ENCODE measurements around the gene DPH3. TPM values are rescaled to one million over a fixed set of nuclear protein-coding genes. Genes with fewer than 3 reads are reported as not detected.

The DPH3 gene
- total and polyA plus RNA-seq, 2 of the 8 experiments (the other 6 are each of a cell fraction or from before 2014, with no cell fraction given) = 9.8 to 40.1 TPM

- H2BK15ac ChIP-seq (ENCODE audit: low read length) = no peak overlapping the region
- 95% methylated on average over 1 of the region's 2 CpGs; no CpG with 5 or more reads in 1 of the 2 experiments for WGBS, 2 experiments (ENCODE audit: extremely low coverage in 1 of 2, insufficient coverage in 1 of 2, insufficient read length in 1 of 2, insufficient replicate concordance in 2 of 2, low coverage in 1 of 2, low lambda C conversion rate in 2 of 2, missing lambda C conversion rate in 1 of 2)
- TF ChIP-seq KDM4A (IDR thresholded peaks at IDR 0.05; ENCODE audit: low read depth, low read length, severe bottlenecking) (no peak), ASH2L (IDR thresholded peaks at IDR 0.05; ENCODE audit: low read length) (no peak), CREB1 (IDR thresholded peaks at IDR 0.05) (no peak), RBBP5 (IDR thresholded peaks at IDR 0.05; ENCODE audit: borderline replicate concordance, low read depth, low read length) (no peak), POU5F1 (IDR thresholded peaks at IDR 0.05; ENCODE audit: low read depth, low read length) (no peak), BACH1 (IDR thresholded peaks at IDR 0.05; ENCODE audit: low read length) (no peak), POLR2A (IDR thresholded peaks at IDR 0.05; ENCODE audit: control extremely low read depth in 1 of 2, low read depth in 2 of 2, low read length in 2 of 2) (no peak), RFX5 (IDR thresholded peaks at IDR 0.05; ENCODE audit: borderline replicate concordance, low read depth, low read length) (no peak), ZNF274 (IDR thresholded peaks at IDR 0.05; ENCODE audit: borderline replicate concordance, extremely low read depth, low read length) (no peak), SIRT6 (IDR thresholded peaks at IDR 0.05; ENCODE audit: low read length) (no peak), CTBP2 (IDR thresholded peaks at IDR 0.05; ENCODE audit: borderline replicate concordance, insufficient read depth, insufficient read length, low read length) (no peak), CHD1 (IDR thresholded peaks at IDR 0.05; ENCODE audit: low read depth, low read length) (no peak), FOSL1 (IDR thresholded peaks at IDR 0.05; ENCODE audit: insufficient read depth, low read depth, low read length) (no peak), MAX (IDR thresholded peaks at IDR 0.05) (no peak), TAF7 (optimal IDR thresholded peaks at IDR 0.05; ENCODE audit: borderline replicate concordance, low read depth, low read length) (no peak), KDM5A (IDR thresholded peaks at IDR 0.05; ENCODE audit: low read length) (no peak)
These were observed 42.2 kb downstream of the DPH3 start for GRCh38 chr3:16222547-16222946.

More at GRCh38 chr3:16222547-16222946, 42.2 kb downstream of the DPH3 start:
- Histone ChIP-seq H3K4ac (replicated peaks; ENCODE audit: insufficient read length, low read depth, low read length) (no peak overlapping the region), H3K4me2 (ENCODE audit: insufficient read depth in 1 of 2, low read depth in 2 of 2, low read length in 2 of 2) (no peak overlapping the region), H2BK5ac (ENCODE audit: low read depth, low read length) (no peak overlapping the region), H3K27ac (ENCODE audit: low read depth, low read length) (no peak overlapping the region), H2BK12ac (ENCODE audit: low read depth, low read length) (no peak overlapping the region), H3K56ac (replicated peaks; ENCODE audit: insufficient read length, low read depth, low read length) (no peak overlapping the region), H3K36me3 (ENCODE audit: control insufficient read depth in 2 of 4, insufficient read depth in 4 of 4, low read length in 3 of 4) (no peaks in the 10 kb centered on the region), H4K5ac (ENCODE audit: insufficient read length, low read depth, low read length) (no peak overlapping the region), H2AK5ac (ENCODE audit: low read depth, low read length) (no peak overlapping the region), H4K8ac (ENCODE audit: extremely low read depth, insufficient read depth, low read length) (no peak overlapping the region), H2AFZ (ENCODE audit: low read length) (no peak overlapping the region), H4K91ac (replicated peaks; ENCODE audit: insufficient read length, low read length) (no peak overlapping the region), H3K9ac (replicated peaks in 1 of 4; ENCODE audit: extremely low read depth in 1 of 4, low read depth in 3 of 4, low read length in 3 of 4) (no peak overlapping the region), H3K79me2 (ENCODE audit: control insufficient read depth in 1 of 2, insufficient read depth in 2 of 2, low read length in 2 of 2) (no peaks in the 10 kb centered on the region), H3K79me1 (ENCODE audit: low read depth, low read length) (no peaks in the 10 kb centered on the region), H3K18ac (ENCODE audit: extremely low read depth, low read length) (no peak overlapping the region), H3K4me3 (ENCODE audit: extremely low read depth in 1 of 4, insufficient read depth in 2 of 4, low read depth in 3 of 4, low read length in 4 of 4) (no peak overlapping the region), H2BK20ac (ENCODE audit: low read length) (no peak overlapping the region), H3K14ac (ENCODE audit: insufficient read length) (no peak overlapping the region), H3K23ac (ENCODE audit: insufficient read length) (no peak overlapping the region), H3K4me1 (replicated peaks in 1 of 4; ENCODE audit: control insufficient read depth in 3 of 4, insufficient read depth in 4 of 4, low read length in 3 of 4) (no peaks in the 10 kb centered on the region), H3K27me3 (replicated peaks in 1 of 4; ENCODE audit: control insufficient read depth in 3 of 4, extremely low read depth in 1 of 4, insufficient read depth in 3 of 4, low read length in 3 of 4) (no peaks in the 10 kb centered on the region), H2BK120ac (replicated peaks; ENCODE audit: low read depth, low read length) (no peak overlapping the region), H3K9me3 (ENCODE audit: insufficient read depth in 2 of 2, low read depth in 1 of 2, low read length in 1 of 2) (no peaks in the 10 kb centered on the region), H4K20me1 (replicated peaks in 1 of 2; ENCODE audit: control insufficient read depth in 1 of 2, insufficient read depth in 2 of 2, low read length in 2 of 2) (no peaks in the 10 kb centered on the region), H3K23me2 (ENCODE audit: low read depth, low read length) (no peaks in the 10 kb centered on the region)
- POLR2A ChIA-PET (ENCODE audit: partially characterized antibody) = no interaction called here
- CTCF ChIA-PET (ENCODE audit: partially characterized antibody) = interaction anchor here (0.6 to 2.2 kb wide), 3 partner anchors 26 to 276 kb away, joined by 3 to 7 read pairs (median 4); no protein-coding TSS in a partner anchor
- DNase-seq (ENCODE audit: low read depth in 1 of 2, low spot score in 2 of 2) (no peak), FAIRE-seq (no peak)
